HS-5 (cell line): ENCODE data around the gene ZBTB22.
"Not testable (repeated sequence)": the region's sequence is repeated elsewhere in the genome, so short reads cannot be mapped to it uniquely, and the experiment has no call there.

Experiments
- DNase-seq: peaks from one replicate; pipeline ENCODE4 v3.0.0-alpha.2; 2012; ENCODE audit warnings: low read depth

Gene ZBTB22, protein sequence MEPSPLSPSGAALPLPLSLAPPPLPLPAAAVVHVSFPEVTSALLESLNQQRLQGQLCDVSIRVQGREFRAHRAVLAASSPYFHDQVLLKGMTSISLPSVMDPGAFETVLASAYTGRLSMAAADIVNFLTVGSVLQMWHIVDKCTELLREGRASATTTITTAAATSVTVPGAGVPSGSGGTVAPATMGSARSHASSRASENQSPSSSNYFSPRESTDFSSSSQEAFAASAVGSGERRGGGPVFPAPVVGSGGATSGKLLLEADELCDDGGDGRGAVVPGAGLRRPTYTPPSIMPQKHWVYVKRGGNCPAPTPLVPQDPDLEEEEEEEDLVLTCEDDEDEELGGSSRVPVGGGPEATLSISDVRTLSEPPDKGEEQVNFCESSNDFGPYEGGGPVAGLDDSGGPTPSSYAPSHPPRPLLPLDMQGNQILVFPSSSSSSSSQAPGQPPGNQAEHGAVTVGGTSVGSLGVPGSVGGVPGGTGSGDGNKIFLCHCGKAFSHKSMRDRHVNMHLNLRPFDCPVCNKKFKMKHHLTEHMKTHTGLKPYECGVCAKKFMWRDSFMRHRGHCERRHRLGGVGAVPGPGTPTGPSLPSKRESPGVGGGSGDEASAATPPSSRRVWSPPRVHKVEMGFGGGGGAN

DNA sequence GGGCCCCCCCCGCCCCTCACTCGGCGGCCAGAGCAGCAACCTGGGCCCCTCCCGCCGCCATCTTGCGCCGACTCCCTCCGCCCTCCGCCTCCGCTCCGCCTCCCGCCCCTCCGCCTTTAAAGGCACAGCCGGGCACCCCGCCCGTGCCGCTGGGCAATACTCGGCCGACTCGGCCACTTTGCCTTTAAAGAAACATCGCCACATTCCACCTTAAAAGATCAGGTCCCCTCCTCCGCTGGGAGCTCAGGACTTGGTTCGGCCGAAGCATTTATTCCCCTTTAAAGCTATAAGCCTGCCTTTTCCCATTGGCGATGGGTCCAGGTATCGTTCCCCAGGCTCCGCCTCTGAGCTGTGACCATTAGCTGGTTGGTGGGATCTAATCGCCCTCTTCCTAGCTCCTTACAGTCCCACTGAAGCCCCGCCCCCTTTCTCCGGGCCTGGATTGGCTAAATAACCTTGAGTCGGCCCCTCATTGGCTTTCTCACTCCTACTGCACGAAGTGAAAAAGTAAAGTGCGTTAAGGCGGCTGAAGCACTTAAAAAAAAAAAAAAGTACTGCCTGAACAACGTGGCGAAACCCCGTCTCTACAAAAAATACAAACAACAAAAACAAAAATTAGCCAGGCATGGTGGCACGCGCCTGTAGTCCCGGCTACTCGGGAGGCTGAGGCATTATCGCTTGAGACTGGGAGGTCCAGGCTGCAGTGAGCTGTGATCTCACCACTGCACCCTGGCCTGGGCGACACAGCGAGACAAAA lies at the start of gene ZBTB22:
Gene ZBTB22, minus strand, starts transcription at position 76 of the 757 bp plus-strand sequence. CDS start 828 bp downstream, outside the sequence.
- DNase-seq: peak; percentile 99

DNA sequence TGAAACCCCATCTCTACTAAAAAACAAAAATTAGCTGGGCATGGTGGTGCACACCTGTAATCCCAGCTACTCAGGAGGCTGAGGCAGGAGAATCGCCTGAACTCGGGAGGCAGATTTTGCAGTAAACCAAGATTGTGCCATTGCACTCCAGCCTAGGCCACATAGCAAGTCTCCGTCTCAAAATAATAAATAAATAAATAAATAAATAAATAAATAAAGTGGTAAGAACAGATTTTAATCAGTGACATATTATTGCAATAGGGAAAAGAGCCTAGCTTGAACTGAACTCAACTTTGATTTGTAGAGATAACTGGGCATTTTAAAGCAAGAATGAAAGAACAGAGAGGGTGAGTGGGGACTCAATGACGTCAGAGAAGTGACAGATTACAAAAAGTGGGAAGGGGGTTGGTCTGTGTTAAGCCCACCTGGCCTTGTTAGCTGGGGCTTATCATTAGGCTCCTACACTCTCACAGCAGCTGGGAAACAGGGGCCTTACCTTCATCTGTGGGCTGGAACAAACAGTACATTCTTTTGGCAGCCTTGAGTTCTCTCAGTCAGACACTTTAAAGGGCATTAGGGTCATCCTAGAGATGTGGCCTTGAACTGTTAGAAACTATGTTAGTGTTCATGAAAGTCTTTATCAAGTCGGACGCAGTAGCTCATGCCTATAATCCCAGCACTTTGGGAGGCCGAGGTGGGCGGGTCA lies 49.6 kb upstream of the ZBTB22 start:
- DNase-seq: no peak

DNA sequence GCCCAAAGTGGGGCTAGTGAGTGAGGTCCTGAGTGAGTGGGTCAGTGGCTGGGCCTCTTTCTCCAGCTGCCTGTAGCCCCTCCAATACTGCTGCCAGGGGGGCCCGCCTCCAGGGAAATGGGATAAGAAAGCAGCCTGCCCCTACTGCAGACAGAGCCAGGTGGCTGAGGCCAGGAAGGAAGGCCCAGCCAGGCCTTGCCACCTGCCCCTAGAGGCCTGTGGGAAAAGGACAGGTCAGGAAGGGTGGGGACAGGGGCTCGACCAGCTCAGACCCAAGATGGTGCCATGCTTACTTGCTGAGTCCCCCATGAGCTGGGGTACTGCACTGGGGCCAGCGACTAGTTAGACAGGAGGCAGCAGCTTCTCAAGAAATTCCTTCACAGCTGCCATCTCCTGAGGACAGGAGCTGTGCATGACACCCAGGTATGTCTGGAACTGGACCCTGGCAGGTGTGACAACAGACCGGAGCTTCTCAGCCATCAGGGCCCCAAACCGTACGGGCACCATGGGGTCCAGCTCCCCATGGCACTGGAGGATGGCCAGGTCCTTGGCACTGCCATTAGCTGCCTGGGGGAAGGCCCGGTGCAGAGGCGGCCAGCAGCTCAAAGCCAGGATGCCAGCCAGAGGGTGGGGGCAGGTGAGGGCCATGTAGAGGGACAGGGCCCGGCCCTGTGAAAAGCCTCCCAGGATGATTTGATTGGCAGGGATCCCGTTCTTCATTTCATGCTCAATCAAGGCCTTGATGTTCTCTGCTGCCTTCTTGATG lies 47.8 kb upstream of the ZBTB22 start:
- not testable (repeated sequence) for DNase-seq

DNA sequence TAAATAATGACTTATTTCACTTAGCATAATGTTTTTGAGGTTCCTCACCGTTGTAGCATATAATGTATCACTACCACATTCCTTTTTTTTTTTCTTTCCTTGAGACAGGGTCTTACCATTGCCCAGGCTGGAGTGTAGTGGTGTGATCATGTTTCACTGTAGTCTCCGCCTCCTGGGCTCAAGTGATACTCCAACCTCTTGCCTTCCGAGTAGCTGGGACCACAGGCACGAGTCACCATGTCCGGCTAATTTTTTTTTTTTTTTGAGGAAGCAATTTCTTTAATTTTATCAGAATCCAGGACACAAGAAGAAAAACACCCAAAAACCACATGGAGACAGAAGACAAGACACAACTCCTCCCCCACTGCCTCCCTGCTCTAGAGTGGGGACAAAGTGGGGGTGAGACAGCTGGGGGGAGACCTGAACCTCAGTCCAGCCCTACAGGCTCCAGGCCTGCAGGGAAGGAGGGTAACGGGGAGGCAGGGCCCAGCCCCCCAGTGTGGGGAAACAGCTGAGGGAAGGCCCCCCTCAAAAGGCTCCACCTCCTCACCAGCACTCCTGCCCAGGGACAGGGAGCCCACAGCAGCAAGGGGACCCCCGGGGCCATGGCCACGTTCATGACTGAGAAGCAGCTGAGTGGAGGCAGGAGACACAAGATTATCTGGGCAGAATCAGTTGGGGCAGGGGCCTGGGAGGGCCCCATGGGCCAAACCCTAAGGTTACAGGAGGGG lies 47.1 kb upstream of the ZBTB22 start:
- DNase-seq: not testable (repeated sequence)

DNA sequence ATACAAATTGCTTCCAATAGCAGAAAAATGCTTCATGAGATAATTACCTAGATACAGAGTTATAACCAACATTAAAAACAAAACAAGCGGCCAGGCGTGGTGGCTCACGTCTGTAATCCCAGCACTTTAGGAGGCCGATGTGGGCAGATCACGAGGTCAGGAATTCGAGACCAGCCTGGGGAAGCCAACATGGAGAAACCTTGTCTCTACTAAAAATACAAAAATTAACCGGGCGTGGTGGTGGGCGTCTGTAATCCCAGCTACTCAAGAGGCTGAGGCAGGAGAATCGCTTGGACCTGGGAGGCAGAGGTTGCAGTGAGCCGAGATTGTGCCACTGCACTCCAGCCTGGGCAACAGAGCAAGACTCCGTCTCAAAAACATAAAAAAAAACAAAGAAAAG lies 45.9 kb upstream of the ZBTB22 start:
- not testable (repeated sequence) for DNase-seq

DNA sequence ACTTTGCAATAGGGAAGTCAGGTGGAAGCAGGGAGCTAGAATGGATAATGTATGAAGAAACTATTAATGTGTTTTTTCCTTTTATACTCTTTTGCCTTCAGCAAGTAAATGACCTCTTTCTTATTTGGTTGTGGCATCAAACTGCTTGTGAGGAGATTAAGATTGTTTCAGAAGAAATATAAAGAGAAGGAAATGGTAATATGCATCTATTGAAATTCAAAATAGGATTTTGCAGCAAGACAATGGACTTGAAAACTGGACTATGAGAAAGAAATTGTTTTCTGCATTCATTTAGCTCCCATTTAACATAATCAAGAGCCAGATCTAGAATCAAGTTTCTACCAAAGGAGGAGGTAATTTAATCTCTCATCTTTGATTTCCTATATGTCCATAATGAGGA lies 41.8 kb upstream of the ZBTB22 start:
- no peak for DNase-seq

DNA sequence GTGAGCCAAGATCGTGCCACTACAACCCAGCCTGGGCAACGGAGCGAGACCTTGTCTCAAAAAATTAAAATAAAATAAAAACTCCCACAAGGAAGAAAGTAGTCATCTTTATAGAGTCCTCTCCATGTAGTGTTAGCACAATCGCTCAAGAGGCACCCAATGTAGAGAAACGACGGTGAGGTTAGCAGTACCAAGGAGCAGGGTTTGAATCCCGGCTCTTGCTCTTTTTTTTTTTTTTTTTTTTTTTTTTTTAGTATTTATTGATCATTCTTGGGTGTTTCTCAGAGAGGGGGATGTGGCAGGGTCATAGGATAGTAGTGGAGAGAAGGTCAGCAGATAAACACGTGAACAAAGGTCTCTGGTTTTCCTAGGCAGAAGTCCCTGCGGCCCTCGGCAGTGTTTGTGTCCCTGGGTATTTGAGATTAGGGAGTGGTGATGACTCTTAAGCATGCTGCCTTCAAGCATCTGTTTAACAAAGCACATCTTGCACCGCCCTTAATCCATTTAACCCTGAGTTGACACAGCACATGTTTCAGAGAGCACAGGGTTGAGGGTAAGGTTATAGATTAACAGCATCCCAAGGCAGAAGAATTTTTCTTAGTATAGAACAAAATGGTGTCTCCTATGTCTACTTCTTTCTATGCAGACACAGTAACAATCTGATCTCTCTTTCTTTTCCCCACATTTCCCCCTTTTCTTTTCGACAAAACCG lies 39.8 kb upstream of the ZBTB22 start:
- not testable (repeated sequence) for DNase-seq

DNA sequence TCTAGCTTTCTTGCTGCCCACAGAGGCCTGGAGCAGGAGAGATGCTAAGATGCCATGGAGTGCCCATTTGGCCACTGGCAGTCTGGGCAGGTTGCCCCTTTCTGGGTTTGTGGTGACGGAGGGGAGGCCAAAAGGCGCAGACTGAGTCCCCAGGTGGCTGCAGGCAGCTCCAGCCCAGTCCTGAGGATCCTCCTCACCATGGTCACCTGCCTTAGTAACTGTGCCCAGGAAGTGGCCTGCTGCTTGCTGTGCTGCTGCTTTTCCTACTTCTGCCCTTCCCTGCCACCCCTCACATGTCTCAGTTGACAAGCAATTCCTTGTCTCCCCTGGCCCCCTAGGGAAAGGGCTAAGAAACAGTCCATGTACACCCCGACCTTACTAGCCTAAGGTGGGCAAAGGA lies 38.8 kb upstream of the ZBTB22 start:
- no peak for DNase-seq

DNA sequence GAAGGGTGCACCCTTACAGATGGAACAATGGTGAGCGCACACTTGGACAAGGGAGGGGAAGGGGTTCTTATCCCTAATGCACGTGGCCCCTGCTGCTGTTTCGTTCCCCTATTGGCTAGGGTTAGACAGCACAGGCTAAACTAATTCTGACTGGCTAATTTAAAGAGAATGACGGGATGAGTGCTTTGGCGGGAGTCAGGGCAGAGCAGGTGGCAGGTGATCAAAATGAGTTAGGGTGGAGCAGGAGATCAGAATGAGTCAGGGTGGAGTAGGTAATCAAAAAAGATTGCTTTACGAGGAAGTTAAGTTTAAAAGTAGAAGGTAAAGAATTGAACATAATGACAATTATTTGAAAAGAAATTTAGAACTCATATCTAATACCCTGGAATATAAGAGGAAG lies 38.3 kb upstream of the ZBTB22 start:
- DNase-seq: not testable (repeated sequence)

DNA sequence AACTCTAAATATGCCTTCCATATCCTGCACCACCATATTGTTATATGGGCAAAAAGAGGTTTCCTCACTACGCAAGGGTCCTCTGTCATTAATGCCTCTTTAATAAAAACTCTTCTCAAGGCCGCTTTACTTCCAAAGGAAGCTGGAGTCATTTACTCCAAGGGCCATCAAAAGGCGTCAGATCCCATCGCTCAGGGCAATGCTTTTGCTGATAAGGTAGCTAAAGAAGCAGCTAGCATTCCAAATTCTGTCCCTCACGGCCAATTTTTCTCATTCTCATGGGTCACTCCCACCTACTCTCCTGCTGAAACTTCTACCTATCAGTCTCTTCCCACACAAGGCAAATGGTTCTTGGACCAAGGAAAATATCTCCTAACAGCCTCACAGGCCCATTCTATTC lies 30.3 kb upstream of the ZBTB22 start:
- DNase-seq: no peak

DNA sequence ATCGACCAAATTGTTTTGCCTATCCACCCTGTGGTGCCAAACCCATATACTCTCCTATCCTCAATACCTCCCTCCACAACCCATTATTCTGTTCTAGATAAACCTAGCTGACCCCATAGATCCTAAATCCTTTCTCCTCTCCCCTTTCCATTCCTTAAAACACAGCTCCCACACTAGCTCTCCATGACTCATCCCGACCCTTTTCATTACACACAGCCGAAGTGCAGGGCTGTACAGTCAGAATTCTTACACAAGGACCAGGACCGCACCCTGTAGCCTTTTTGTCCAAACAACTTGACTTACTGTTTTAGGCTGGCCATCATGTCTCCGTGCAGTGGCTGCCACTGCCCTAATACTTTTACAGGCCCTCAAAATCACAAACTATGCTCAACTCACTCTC lies 29.4 kb upstream of the ZBTB22 start:
- not testable (repeated sequence) for DNase-seq

DNA sequence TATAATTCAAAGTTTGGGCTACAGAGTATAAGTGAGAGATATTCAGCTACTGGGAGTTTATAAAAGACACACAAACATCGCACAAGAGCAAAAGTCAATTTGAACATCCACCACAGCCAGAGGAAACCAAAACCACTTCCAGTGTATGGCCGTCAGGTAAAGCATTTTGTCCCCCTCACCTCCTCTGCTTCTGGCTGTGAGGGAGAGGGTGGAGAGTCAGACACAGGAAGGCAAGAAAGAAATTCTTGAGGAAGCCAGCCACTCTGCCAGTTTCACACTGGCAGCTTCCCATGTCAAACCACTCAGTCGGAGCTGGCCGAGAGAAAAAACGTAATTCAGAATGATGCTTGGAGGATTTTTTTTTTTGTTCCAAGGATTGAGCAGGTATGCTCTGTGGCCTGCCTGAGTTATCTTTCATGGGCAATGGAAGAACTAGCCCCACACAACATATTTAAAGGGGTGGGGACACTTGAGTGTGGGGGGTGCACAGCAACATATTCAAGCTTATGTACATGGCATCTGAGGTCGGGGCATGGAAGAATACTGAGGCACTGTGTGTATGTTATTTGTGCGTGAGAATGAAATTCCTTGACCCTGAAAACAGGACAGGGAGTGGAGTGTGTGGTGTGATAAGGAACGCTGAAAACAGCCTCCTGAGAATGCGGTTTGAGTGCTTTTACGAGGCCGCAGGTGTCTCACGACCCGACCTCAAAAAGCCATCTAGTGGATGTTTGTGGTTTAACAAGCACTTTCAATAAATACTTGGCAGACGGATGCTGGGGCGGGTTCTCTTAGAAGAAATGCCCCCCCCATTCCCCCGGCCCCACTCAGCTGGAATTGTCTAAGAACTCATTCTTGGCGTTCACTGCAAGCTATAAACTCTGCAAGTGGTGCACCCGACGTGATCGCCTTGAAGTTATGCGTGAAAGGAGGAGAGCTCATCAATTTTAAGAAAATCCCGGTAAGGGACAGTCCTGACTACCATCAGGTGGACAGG lies 27.5 kb upstream of the ZBTB22 start:
- DNase-seq: no peak

DNA sequence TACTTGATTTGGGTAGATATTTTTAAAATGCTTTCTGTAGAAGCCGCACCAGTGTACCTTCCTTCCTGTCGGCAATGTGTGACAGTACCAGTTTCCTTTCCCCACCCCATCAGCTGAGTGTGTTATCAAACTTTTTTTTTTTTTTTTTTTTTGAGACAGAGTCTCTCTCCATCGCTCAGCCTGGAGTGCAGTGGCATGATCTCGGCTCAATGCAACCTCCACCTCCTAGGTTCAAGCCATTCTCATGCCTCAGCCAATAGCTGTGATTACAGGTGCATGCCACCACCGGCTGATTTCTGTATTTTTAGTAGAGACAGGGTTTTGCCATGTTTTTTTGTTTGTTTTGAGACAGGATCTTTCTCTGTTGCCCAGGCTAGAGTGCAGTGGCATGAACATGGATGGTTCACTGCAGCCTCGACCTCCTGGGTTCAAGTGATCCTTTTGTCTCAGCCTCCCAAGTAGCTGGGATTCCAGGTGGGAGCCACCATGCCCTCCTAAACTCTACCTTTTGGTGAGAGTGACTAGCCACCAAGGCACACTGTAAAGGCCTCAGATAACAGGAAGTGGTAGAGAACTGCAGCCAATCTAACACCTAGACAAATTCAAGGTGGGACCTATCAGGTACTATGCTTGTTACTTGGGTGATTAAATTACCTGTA lies 26.5 kb upstream of the ZBTB22 start:
- DNase-seq: no peak

DNA sequence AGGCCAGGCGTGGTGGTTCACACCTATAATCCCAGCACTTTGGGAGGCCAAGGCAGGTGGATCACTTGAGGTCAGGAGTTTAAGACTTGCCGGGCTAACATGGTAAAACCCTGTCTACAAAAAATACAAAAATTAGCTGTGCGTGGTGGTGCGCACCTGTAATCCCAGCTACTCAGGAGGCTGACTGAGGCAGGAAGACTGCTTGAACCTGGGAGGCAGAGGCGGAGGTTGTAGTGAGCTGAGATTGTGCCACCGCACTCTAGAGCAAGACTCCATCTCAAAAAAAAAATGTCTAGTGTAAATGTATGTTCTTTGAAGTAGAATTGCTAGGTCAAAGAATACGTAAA lies 26.0 kb upstream of the ZBTB22 start:
- DNase-seq: not testable (repeated sequence)

DNA sequence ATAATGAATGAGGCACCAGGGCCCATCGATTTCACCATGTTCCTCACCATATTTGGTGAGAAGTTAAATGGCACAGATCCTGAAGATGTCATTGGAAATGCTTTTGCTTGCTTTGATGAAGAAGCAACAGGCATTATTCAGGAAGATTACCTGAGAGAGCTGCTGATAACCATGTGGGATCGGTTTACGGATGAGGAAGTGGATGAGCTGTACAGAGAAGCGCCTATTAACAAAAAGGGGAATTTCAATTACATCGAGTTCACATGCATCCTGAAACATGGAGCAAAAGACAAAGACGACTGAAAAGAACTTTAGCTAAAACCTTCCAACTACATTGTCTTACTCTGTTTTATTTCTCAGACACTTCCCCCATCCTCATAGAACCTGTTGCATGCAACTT lies 21.6 kb upstream of the ZBTB22 start:
- DNase-seq: no peak

DNA sequence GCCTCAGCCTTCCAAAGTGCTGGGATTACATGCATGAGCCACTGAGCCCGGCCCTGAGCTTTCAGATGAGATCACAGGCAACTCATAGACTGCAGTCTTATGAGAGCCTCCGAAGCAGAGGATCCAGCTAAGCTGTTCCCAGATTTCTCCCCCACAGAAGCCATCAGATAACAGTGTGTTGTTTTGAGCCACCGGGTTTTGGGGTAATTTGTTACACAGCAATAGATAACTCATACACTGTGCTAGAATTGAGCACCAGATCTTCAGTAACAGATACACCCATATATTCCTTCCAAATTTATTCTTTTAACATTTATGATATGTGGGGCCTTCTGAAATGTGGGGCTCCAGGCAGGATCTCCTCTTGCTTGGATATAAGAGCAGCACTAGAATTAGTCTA lies 19.0 kb upstream of the ZBTB22 start:
- no peak for DNase-seq

DNA sequence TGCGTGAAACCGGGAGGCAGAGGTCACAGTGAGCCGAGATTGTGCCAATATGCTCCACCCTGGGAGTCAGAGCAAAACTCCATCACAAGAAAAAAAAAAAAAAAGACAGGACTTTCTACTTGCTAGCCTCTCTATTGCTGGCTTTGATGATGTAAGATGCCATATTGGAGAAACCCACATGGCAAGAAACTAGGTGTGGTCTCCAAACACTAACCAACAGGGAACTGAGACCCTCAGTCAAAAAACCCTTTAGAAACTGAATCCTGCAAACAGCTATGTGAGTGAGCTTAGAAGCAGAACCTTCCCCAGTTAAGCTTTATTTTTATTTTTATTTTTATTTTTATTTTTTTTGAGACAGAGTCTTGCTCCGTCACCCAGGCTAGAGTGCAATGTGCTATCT lies 18.4 kb upstream of the ZBTB22 start:
- no peak for DNase-seq

DNA sequence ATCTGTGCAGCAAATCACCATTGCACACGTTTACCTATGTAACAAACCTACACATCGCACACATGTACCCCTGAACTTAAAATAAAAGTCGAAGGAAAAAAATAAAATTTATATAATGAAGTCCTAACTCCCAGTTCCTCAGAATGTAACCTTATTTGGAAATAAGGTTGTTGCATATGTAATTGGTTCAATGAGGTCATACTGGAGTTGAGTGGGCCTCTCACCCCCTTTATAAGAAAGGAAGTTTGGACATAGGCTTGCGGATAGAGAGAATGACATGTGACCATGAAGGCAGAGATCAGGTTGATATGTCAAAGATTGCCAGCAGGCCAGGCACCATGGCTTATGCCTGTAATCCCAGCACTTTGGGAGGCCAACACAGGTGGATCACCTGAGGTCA lies 16.1 kb upstream of the ZBTB22 start:
- DNase-seq: no peak
